K562 (cell line): Measurements from ENCODE around the gene CCDC183.

Source experiments
- BHLHE40 ChIP-seq: IDR thresholded peaks from 2 replicates; pipeline ENCODE4 v1.6.1; 2011; ENCODE audit warnings: low read length, improper control_type of control experiment
- KDM4B ChIP-seq, 2 experiments: fragments of 450-650 bp in 1 of 2; sonication (generic) in 1 of 2; IDR thresholded peaks; 2 replicates each; pipeline ENCODE4 v1.6.1; 2016 to 2017; ENCODE audit warnings: borderline replicate concordance in 2 of 2, antibody characterized with exemption in 1 of 2, low read depth in 1 of 2, mild to moderate bottlenecking in 1 of 2
- MTA3 ChIP-seq: fragments of 450-650 bp; formaldehyde crosslinking; IDR thresholded peaks from 2 replicates; pipeline ENCODE4 v1.6.1; 2017; ENCODE audit warnings: mild to moderate bottlenecking, borderline replicate concordance
- YY1 ChIP-seq, 3 experiments: IDR thresholded peaks; 2 replicates each; pipeline ENCODE4 v1.6.1; 2011; ENCODE audit warnings: low read length in 2 of 3, mild to moderate bottlenecking in 2 of 3, moderate library complexity in 2 of 3, borderline replicate concordance in 1 of 3, control low read depth in 1 of 3, low read depth in 1 of 3; ENCODE audit not compliant: insufficient read depth in 3 of 3, insufficient replicate concordance in 2 of 3, control insufficient read depth in 1 of 3, insufficient read length in 1 of 3; ENCODE audit errors: extremely low read depth in 1 of 3
- ZFP30 ChIP-seq: fragments of 250-450 bp; sonication (Bioruptor Pico); IDR thresholded peaks from 2 replicates; pipeline ENCODE4 v1.8.0; 2022; ENCODE audit warnings: moderate library complexity, mild to moderate bottlenecking, inconsistent platforms, borderline replicate concordance
- ZNF764 ChIP-seq: fragments of 250-450 bp; sonication (Bioruptor Pico); IDR thresholded peaks from 2 replicates; pipeline ENCODE4 v1.4.0; 2020; ENCODE audit warnings: low read depth, mild to moderate bottlenecking, moderate library complexity
- TF ChIP-seq, protein P1 (sequence below): sonication (generic); formaldehyde crosslinking; IDR thresholded peaks from 2 replicates; pipeline ENCODE4 v1.8.1; 2023; ENCODE audit warnings: mild to moderate bottlenecking, missing genetic modification reagents

DNA sequence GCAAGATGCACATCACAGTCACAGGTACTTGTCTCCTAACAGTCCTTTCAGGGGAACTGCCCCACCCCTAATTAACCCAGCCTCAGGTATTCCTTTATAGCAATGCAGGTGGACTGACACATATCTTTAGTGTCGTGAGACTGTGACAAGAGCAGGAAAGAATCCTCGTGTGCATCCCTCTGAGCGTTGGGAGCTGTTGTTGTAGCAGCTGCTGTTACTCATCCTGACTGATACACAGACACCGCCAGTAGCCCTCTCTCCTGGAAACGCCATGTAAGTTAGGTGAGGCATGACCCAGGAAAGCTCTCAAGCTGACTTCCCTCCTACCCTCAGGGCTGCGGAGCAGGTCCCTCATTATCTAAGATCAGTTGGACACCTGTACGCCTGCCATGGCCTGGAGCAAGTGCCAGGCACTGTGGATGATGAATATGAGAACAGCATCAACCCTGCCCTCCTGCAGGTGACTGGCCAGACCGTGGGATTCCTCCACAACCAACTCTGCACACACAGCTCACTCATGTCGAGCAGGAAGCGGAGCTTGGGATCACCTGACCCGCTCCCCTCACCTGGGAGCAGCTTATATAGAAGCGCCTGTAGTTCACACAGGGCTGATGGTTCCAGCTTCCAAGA lies 21.6 kb upstream of the CCDC183 start:
- TF ChIP-seq BHLHE40: no peak
- TF ChIP-seq YY1 (IDR thresholded peaks at IDR 0.05; ENCODE audit: borderline replicate concordance in 1 of 3, control insufficient read depth in 1 of 3, extremely low read depth in 1 of 3, insufficient read depth in 3 of 3, insufficient read length in 1 of 3, insufficient replicate concordance in 2 of 3, low read depth in 1 of 3, low read length in 2 of 3): no peak
- TF ChIP-seq KDM4B (IDR thresholded peaks at IDR 0.05; ENCODE audit: borderline replicate concordance in 2 of 2, low read depth in 1 of 2): no peak
- no peak for TF ChIP-seq ZFP30 (CRISPR knock-in tag)
- TF ChIP-seq ZNF764: no peak
- TF ChIP-seq, protein P1, sequence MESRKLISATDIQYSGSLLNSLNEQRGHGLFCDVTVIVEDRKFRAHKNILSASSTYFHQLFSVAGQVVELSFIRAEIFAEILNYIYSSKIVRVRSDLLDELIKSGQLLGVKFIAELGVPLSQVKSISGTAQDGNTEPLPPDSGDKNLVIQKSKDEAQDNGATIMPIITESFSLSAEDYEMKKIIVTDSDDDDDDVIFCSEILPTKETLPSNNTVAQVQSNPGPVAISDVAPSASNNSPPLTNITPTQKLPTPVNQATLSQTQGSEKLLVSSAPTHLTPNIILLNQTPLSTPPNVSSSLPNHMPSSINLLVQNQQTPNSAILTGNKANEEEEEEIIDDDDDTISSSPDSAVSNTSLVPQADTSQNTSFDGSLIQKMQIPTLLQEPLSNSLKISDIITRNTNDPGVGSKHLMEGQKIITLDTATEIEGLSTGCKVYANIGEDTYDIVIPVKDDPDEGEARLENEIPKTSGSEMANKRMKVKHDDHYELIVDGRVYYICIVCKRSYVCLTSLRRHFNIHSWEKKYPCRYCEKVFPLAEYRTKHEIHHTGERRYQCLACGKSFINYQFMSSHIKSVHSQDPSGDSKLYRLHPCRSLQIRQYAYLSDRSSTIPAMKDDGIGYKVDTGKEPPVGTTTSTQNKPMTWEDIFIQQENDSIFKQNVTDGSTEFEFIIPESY (CRISPR knock-in tag): no peak
- TF ChIP-seq MTA3: no peak
